Ascending aorta (tissue), 2 donors: ENCODE results near the gene APOO. TPM values are rescaled to one million over a fixed set of nuclear protein-coding genes. Genes with fewer than 3 reads are reported as not detected.

Experiments
- DNase-seq, 2 donors: peaks; one replicate each; pipeline ENCODE4 v3.0.0-alpha.2; 2019; ENCODE audit warnings: low spot score in 2 of 2
- H3K27ac ChIP-seq, 2 donors: fragments of 200-600 bp; sonication (generic); one replicate each; pipeline ENCODE4 v1.5.1; 2016 to 2017; ENCODE audit warnings: mild to moderate bottlenecking in 1 of 2
- H3K27me3 ChIP-seq: fragments of 200-600 bp; sonication (generic); one replicate; pipeline ENCODE4 v1.5.1; 2017
- H3K36me3 ChIP-seq, 2 donors: fragments of 200-600 bp; sonication (generic); one replicate each; pipeline ENCODE4 v1.5.1; 2016
- H3K4me1 ChIP-seq, 2 donors: fragments of 200-600 bp; sonication (generic); one replicate each; pipeline ENCODE4 v1.5.1; 2016 to 2017; ENCODE audit warnings: mild to moderate bottlenecking in 1 of 2
- H3K4me3 ChIP-seq, 2 donors: fragments of 200-600 bp; sonication (generic); one replicate each; pipeline ENCODE4 v1.5.1; 2016 to 2017; ENCODE audit warnings: mild to moderate bottlenecking in 1 of 2
- H3K9me3 ChIP-seq, 2 donors: fragments of 200-600 bp; sonication (generic); one replicate each; pipeline ENCODE4 v1.5.1; 2016
- CTCF ChIP-seq, 3 experiments: fragments of 200-600 bp in 2 of 3; fragments of 450-650 bp in 1 of 3; sonication (generic) in 2 of 3; IDR thresholded peaks; one replicate each; pipeline ENCODE4 v1.5.1; 2016 to 2019; ENCODE audit warnings: antibody characterized with exemption in 3 of 3, mild to moderate bottlenecking in 1 of 3, moderate library complexity in 1 of 3
- intact Hi-C: fragments of 100-400 bp; cut with DNase I; formaldehyde crosslinking; loops from one replicate; pipeline ENCODE4 v1.15.1; 2023
- total RNA-seq: library from RNA; depleted of rRNA; stranded (reverse); fragments of >200 nt; gene quantifications from one replicate; pipeline ENCODE4 v1.1.0, GENCODE V29; 2016

Gene APOO
- total RNA-seq, 1 donor from 2014 or later, result not detected

- no peak overlapping the region for H3K27ac ChIP-seq
- H3K27me3 ChIP-seq, result no peaks in the 10 kb centered on the region
- no peak for DNase-seq
- H3K4me3 ChIP-seq, result no peak overlapping the region
- TF ChIP-seq CTCF (IDR thresholded peaks at IDR 0.05), result no peak
- H3K4me1 ChIP-seq, result no peaks in the 10 kb centered on the region
- intact Hi-C loops, result no loop called here
- H3K9me3 ChIP-seq, result no peaks in the 10 kb centered on the region
- no peaks in the 10 kb centered on the region for H3K36me3 ChIP-seq
Observed at GRCh38 chrX:23857363-23857762, 50.4 kb downstream of the APOO start.

- Histone ChIP-seq H3K4me3 (no peak overlapping the region), H3K9me3 (no peaks in the 10 kb centered on the region), H3K36me3 (no peaks in the 10 kb centered on the region), H3K4me1 (no peaks in the 10 kb centered on the region), H3K27me3 (no peaks in the 10 kb centered on the region), H3K27ac (no peak overlapping the region)
- no peak for TF ChIP-seq CTCF (IDR thresholded peaks at IDR 0.05)
- DNase-seq, result no peak
- intact Hi-C loops, result no loop called here
Observed at GRCh38 chrX:23855569-23855968, 52.2 kb downstream of the APOO start.

- Histone ChIP-seq H3K9me3 (no peaks in the 10 kb centered on the region), H3K27ac (no peak overlapping the region), H3K27me3 (no peaks in the 10 kb centered on the region), H3K4me1 (no peaks in the 10 kb centered on the region), H3K36me3 (no peaks in the 10 kb centered on the region), H3K4me3 (no peak overlapping the region)
- TF ChIP-seq CTCF (IDR thresholded peaks at IDR 0.05), result no peak
- peak in 1 of 2 donors; percentile 58 for DNase-seq
- intact Hi-C loops, result no loop called here
Observed at GRCh38 chrX:23854945-23855344, 52.8 kb downstream of the APOO start.

GRCh38 chrX:23854122-23854521, 53.6 kb downstream of the APOO start:
- H3K4me3 ChIP-seq, result no peak overlapping the region
- intact Hi-C loops, result no loop called here
- no peaks in the 10 kb centered on the region for H3K4me1 ChIP-seq
- DNase-seq, result no peak
- H3K9me3 ChIP-seq, result no peaks in the 10 kb centered on the region
- H3K27ac ChIP-seq, result no peak overlapping the region
- H3K36me3 ChIP-seq, result no peaks in the 10 kb centered on the region
- no peak for TF ChIP-seq CTCF (IDR thresholded peaks at IDR 0.05)
- no peaks in the 10 kb centered on the region for H3K27me3 ChIP-seq

GRCh38 chrX:23851544-23851943, 56.2 kb downstream of the APOO start:
- TF ChIP-seq CTCF (IDR thresholded peaks at IDR 0.05), result no peak
- H3K9me3 ChIP-seq, result no peaks in the 10 kb centered on the region
- no peaks in the 10 kb centered on the region for H3K36me3 ChIP-seq
- DNase-seq, result no peak
- H3K4me1 ChIP-seq, result no peaks in the 10 kb centered on the region
- H3K4me3 ChIP-seq, result no peak overlapping the region
- H3K27me3 ChIP-seq, result no peaks in the 10 kb centered on the region
- no peak overlapping the region for H3K27ac ChIP-seq
- intact Hi-C loops, result no loop called here

GRCh38 chrX:23849241-23849640, 58.5 kb downstream of the APOO start:
- intact Hi-C loops, result no loop called here
- Histone ChIP-seq H3K27me3 (no peaks in the 10 kb centered on the region), H3K9me3 (no peaks in the 10 kb centered on the region), H3K4me1 (no peaks in the 10 kb centered on the region), H3K27ac (no peak overlapping the region), H3K4me3 (no peak overlapping the region), H3K36me3 (no peaks in the 10 kb centered on the region)
- no peak for TF ChIP-seq CTCF (IDR thresholded peaks at IDR 0.05)
- no peak for DNase-seq
